Karpas-422 (cell line): Measurements from ENCODE around the gene DPP10. TPM values are rescaled to one million over a fixed set of nuclear protein-coding genes. Genes with fewer than 3 reads are reported as not detected.

Experiments used
- DNase-seq: peaks from one replicate; pipeline ENCODE4 v3.0.0-alpha.2; 2015
- H2AFZ ChIP-seq: fragments of 200-600 bp; sonication (generic); 2 replicates; pipeline ENCODE4 v1.6.1; 2014; ENCODE audit warnings: antibody characterized with exemption, low read length, mixed read lengths
- H3K27ac ChIP-seq: fragments of 200-600 bp; sonication (generic); 2 replicates; pipeline ENCODE4 v1.5.1; 2014; ENCODE audit warnings: mild to moderate bottlenecking, low read length, moderate library complexity
- H3K27me3 ChIP-seq: fragments of 200-600 bp; sonication (generic); 2 replicates; pipeline ENCODE4 v1.6.1; 2014; ENCODE audit warnings: low read length, mixed read lengths
- H3K36me3 ChIP-seq: fragments of 200-600 bp; sonication (generic); 2 replicates; pipeline ENCODE4 v1.6.1; 2014; ENCODE audit warnings: low read length, mixed read lengths; ENCODE audit not compliant: insufficient read depth
- H3K4me1 ChIP-seq: fragments of 200-600 bp; sonication (generic); 2 replicates; pipeline ENCODE4 v1.6.1; 2014; ENCODE audit warnings: mild to moderate bottlenecking, low read length, mixed read lengths
- H3K4me2 ChIP-seq: fragments of 200-600 bp; sonication (generic); 2 replicates; pipeline ENCODE4 v1.6.1; 2014; ENCODE audit warnings: low read length, low read depth, mild to moderate bottlenecking; ENCODE audit not compliant: poor library complexity, severe bottlenecking
- H3K4me3 ChIP-seq: fragments of 200-600 bp; sonication (generic); 2 replicates; pipeline ENCODE4 v1.5.1; 2014; ENCODE audit warnings: mild to moderate bottlenecking, antibody characterized with exemption, low read length, mixed read lengths
- H3K79me2 ChIP-seq: fragments of 200-600 bp; sonication (generic); 2 replicates; pipeline ENCODE4 v1.6.1; 2014; ENCODE audit warnings: mild to moderate bottlenecking, low read length, mixed read lengths
- H3K9ac ChIP-seq: fragments of 200-600 bp; sonication (generic); 2 replicates; pipeline ENCODE4 v1.6.0; 2014; ENCODE audit warnings: low read length
- H3K9me2 ChIP-seq: fragments of 200-600 bp; sonication (generic), shearing (Covaris generic); replicated peaks from 2 replicates; pipeline ENCODE4 v1.6.0; 2014; ENCODE audit warnings: mild to moderate bottlenecking, low read length, moderate library complexity; ENCODE audit not compliant: insufficient read depth
- H3K9me3 ChIP-seq: fragments of 300-700, 200-600 bp; sonication (generic); 2 replicates; pipeline ENCODE4 v1.6.1; 2014; ENCODE audit warnings: low read length, mixed read lengths
- H4K20me1 ChIP-seq: fragments of 200-600 bp; sonication (generic); 2 replicates; pipeline ENCODE4 v1.6.1; 2014; ENCODE audit warnings: mild to moderate bottlenecking, antibody characterized with exemption, low read length, low read depth; ENCODE audit not compliant: insufficient read depth
- total RNA-seq: library from RNA; depleted of rRNA; stranded (reverse); fragments of >200 nt; shearing (Covaris generic); gene quantifications from 2 replicates; pipeline ENCODE4 v1.2.3, GENCODE V29; 2014; ENCODE audit warnings: low replicate concordance

DPP10 gene
- total RNA-seq, 1 experiment from 2014 or later: not detected

- Histone ChIP-seq H3K27me3 (no peaks in the 10 kb centered on the region), H2AFZ (no peak overlapping the region), H3K9me2 (no peaks in the 10 kb centered on the region; the same call in 1 of the 2 replicates), H3K79me2 (no peaks in the 10 kb centered on the region), H3K9me3 (no peaks in the 10 kb centered on the region), H3K36me3 (no peaks in the 10 kb centered on the region), H3K9ac (no peak overlapping the region), H3K4me1 (no peaks in the 10 kb centered on the region), H3K4me2 (no peak overlapping the region), H3K27ac (no peak overlapping the region), H3K4me3 (no peak overlapping the region), H4K20me1 (no peaks in the 10 kb centered on the region)
- no peak for DNase-seq
These were observed 757.5 kb downstream of the DPP10 start for GRCh38 chr2:115199966-115200365.

- no peak overlapping the region for H3K4me2 ChIP-seq
- H3K4me1 ChIP-seq: no peaks in the 10 kb centered on the region
- H3K9ac ChIP-seq: no peak overlapping the region
- H3K27me3 ChIP-seq: no peaks in the 10 kb centered on the region
- no peak overlapping the region for H3K27ac ChIP-seq
- no peaks in the 10 kb centered on the region for H4K20me1 ChIP-seq
- H3K36me3 ChIP-seq: no peaks in the 10 kb centered on the region
- DNase-seq: no peak
- H3K9me3 ChIP-seq: peaks cover 2% of the 10 kb centered on the region; the same call in 1 of the 2 replicates
- no peaks in the 10 kb centered on the region; the same call in 1 of the 2 replicates for H3K9me2 ChIP-seq
- H2AFZ ChIP-seq: no peak overlapping the region
- H3K4me3 ChIP-seq: no peak overlapping the region
- H3K79me2 ChIP-seq: no peaks in the 10 kb centered on the region
These were observed 758.9 kb downstream of the DPP10 start for GRCh38 chr2:115201386-115201785.

GRCh38 chr2:115208493-115209164 lies 766.2 kb downstream of the DPP10 start:
- H3K4me1 ChIP-seq: no peaks in the 10 kb centered on the region
- no peaks in the 10 kb centered on the region for H3K27me3 ChIP-seq
- no peak overlapping the region for H3K27ac ChIP-seq
- no peaks in the 10 kb centered on the region; the same call in 1 of the 2 replicates for H3K9me2 ChIP-seq
- H3K9ac ChIP-seq: no peak overlapping the region
- no peak overlapping the region for H3K4me3 ChIP-seq
- no peaks in the 10 kb centered on the region for H3K36me3 ChIP-seq
- H2AFZ ChIP-seq: no peak overlapping the region
- no peaks in the 10 kb centered on the region for H3K79me2 ChIP-seq
- H3K9me3 ChIP-seq: peaks cover 13% of the 10 kb centered on the region
- DNase-seq: no peak
- no peaks in the 10 kb centered on the region for H4K20me1 ChIP-seq
- no peak overlapping the region for H3K4me2 ChIP-seq

GRCh38 chr2:115214050-115214449 lies 771.6 kb downstream of the DPP10 start:
- DNase-seq: no peak
- no peak overlapping the region for H3K27ac ChIP-seq
- no peaks in the 10 kb centered on the region for H3K36me3 ChIP-seq

GRCh38 chr2:115219296-115219695 lies 776.9 kb downstream of the DPP10 start:
- H3K4me1 ChIP-seq: no peaks in the 10 kb centered on the region
- no peaks in the 10 kb centered on the region for H3K36me3 ChIP-seq
- no peak overlapping the region for H3K9ac ChIP-seq
- H3K4me2 ChIP-seq: no peak overlapping the region
- no peak overlapping the region for H3K27ac ChIP-seq
- H3K4me3 ChIP-seq: no peak overlapping the region
- no peaks in the 10 kb centered on the region for H4K20me1 ChIP-seq
- no peaks in the 10 kb centered on the region for H3K27me3 ChIP-seq
- H2AFZ ChIP-seq: no peak overlapping the region
- H3K79me2 ChIP-seq: no peaks in the 10 kb centered on the region
- DNase-seq: no peak
- H3K9me2 ChIP-seq: no peaks in the 10 kb centered on the region
- H3K9me3 ChIP-seq: peaks cover 5% of the 10 kb centered on the region; the same call in 1 of the 2 replicates

More at GRCh38 chr2:115214050-115214449, 771.6 kb downstream of the DPP10 start:
- H3K9me2 ChIP-seq: no peaks in the 10 kb centered on the region
- no peaks in the 10 kb centered on the region for H3K79me2 ChIP-seq
- H3K9me3 ChIP-seq: peaks cover 13% of the 10 kb centered on the region; the same call in 1 of the 2 replicates
- H3K4me3 ChIP-seq: no peak overlapping the region
- no peak overlapping the region for H3K4me2 ChIP-seq
- H2AFZ ChIP-seq: no peak overlapping the region
- H4K20me1 ChIP-seq: no peaks in the 10 kb centered on the region
- H3K9ac ChIP-seq: no peak overlapping the region
- no peaks in the 10 kb centered on the region for H3K4me1 ChIP-seq
- H3K27me3 ChIP-seq: no peaks in the 10 kb centered on the region

- Histone ChIP-seq H3K4me2 (no peak overlapping the region), H3K27me3 (no peaks in the 10 kb centered on the region), H4K20me1 (no peaks in the 10 kb centered on the region), H3K4me1 (no peaks in the 10 kb centered on the region), H3K79me2 (no peaks in the 10 kb centered on the region), H3K4me3 (no peak overlapping the region), H3K9me2 (no peaks in the 10 kb centered on the region), H3K27ac (no peak overlapping the region), H3K9ac (no peak overlapping the region), H2AFZ (no peak overlapping the region), H3K9me3 (no peaks in the 10 kb centered on the region; the same call in 1 of the 2 replicates), H3K36me3 (no peaks in the 10 kb centered on the region)
- no peak for DNase-seq
These were observed 791.7 kb downstream of the DPP10 start for GRCh38 chr2:115234186-115234585.

GRCh38 chr2:115234737-115235136 lies 792.3 kb downstream of the DPP10 start:
- no peaks in the 10 kb centered on the region; the same call in 1 of the 2 replicates for H3K9me3 ChIP-seq
- no peak for DNase-seq
- no peak overlapping the region for H3K9ac ChIP-seq
- no peaks in the 10 kb centered on the region for H3K79me2 ChIP-seq
- H3K4me1 ChIP-seq: no peaks in the 10 kb centered on the region
- H3K36me3 ChIP-seq: no peaks in the 10 kb centered on the region
- H2AFZ ChIP-seq: no peak overlapping the region
- no peaks in the 10 kb centered on the region for H3K27me3 ChIP-seq
- no peak overlapping the region for H3K4me3 ChIP-seq
- no peak overlapping the region for H3K4me2 ChIP-seq
- H3K27ac ChIP-seq: no peak overlapping the region
- no peaks in the 10 kb centered on the region for H4K20me1 ChIP-seq
- H3K9me2 ChIP-seq: no peaks in the 10 kb centered on the region

GRCh38 chr2:115248066-115248465 lies 805.6 kb downstream of the DPP10 start:
- H4K20me1 ChIP-seq: no peaks in the 10 kb centered on the region
- DNase-seq: no peak
- no peaks in the 10 kb centered on the region for H3K36me3 ChIP-seq
- H3K79me2 ChIP-seq: no peaks in the 10 kb centered on the region
- no peaks in the 10 kb centered on the region for H3K9me2 ChIP-seq
- H3K9me3 ChIP-seq: peaks cover 8% of the 10 kb centered on the region
- H3K4me3 ChIP-seq: no peak overlapping the region
- H3K27ac ChIP-seq: no peak overlapping the region
- no peak overlapping the region for H3K4me2 ChIP-seq
- H2AFZ ChIP-seq: no peak overlapping the region
- H3K27me3 ChIP-seq: no peaks in the 10 kb centered on the region
- H3K4me1 ChIP-seq: no peaks in the 10 kb centered on the region
- H3K9ac ChIP-seq: no peak overlapping the region
